HG03460 (cell line): ENCODE data around the gene TXK.
A peak's percentile ranks its signal among the peaks of the same experiment; 100 is the strongest.

Experiments
- ATAC-seq: cut with Tn5 transposase; IDR thresholded peaks from one replicate; pipeline ENCODE4 v1.9.1; 2021; ENCODE audit not compliant: unreplicated experiment

Gene TXK

GRCh38 chr4:48064349-48064748 lies 69.7 kb downstream of the TXK start:
- no peak for ATAC-seq

GRCh38 chr4:48058617-48059530 lies 75.2 kb downstream of the TXK start:
- ATAC-seq, result no peak

- ATAC-seq, result no peak
Observed at GRCh38 chr4:48051078-48051477, 83.0 kb downstream of the TXK start.

- no peak for ATAC-seq
Observed at GRCh38 chr4:48049483-48049882, 84.6 kb downstream of the TXK start.

- ATAC-seq, result peak; percentile 5
Observed at GRCh38 chr4:48047896-48048295, 86.2 kb downstream of the TXK start.

GRCh38 chr4:48047421-48047844 lies 86.6 kb downstream of the TXK start:
- ATAC-seq, result peak; percentile 97

GRCh38 chr4:48046059-48046458 lies 88.0 kb downstream of the TXK start:
- no peak for ATAC-seq

- ATAC-seq, result no peak
Observed at GRCh38 chr4:48044298-48044697, 89.8 kb downstream of the TXK start.

GRCh38 chr4:48043504-48043903 lies 90.5 kb downstream of the TXK start:
- no peak for ATAC-seq

GRCh38 chr4:48042979-48043461 lies 91.0 kb downstream of the TXK start:
- no peak for ATAC-seq

GRCh38 chr4:48041535-48042137 lies 92.4 kb downstream of the TXK start:
- ATAC-seq, result no peak

GRCh38 chr4:48039561-48039960 lies 94.5 kb downstream of the TXK start:
- ATAC-seq, result no peak

GRCh38 chr4:48038666-48039065 lies 95.4 kb downstream of the TXK start:
- no peak for ATAC-seq

GRCh38 chr4:48037117-48037462 lies 97.0 kb downstream of the TXK start:
- no peak for ATAC-seq

GRCh38 chr4:48035952-48036351 lies 98.1 kb downstream of the TXK start:
- no peak for ATAC-seq

GRCh38 chr4:48033825-48034413 lies 100.1 kb downstream of the TXK start:
- no peak for ATAC-seq

GRCh38 chr4:48033412-48033811 lies 100.6 kb downstream of the TXK start:
- no peak for ATAC-seq

- no peak for ATAC-seq
Observed at GRCh38 chr4:48032721-48033120, 101.3 kb downstream of the TXK start.

GRCh38 chr4:48031802-48032525 lies 102.1 kb downstream of the TXK start:
- ATAC-seq, result no peak

- ATAC-seq, result no peak
Observed at GRCh38 chr4:48030470-48030869, 103.6 kb downstream of the TXK start.

- ATAC-seq, result peak; percentile 69
Observed at GRCh38 chr4:48028696-48029095, 105.4 kb downstream of the TXK start.
